Measurements from ENCODE around the gene TTC31.
A peak's percentile ranks its signal among the peaks of the same experiment; 100 is the strongest.
"Not testable (repeated sequence)": the region's sequence is repeated elsewhere in the genome, so short reads cannot be mapped to it uniquely, and the experiment has no call there.

TTC31 gene
- 17.9 to 41.8 (median 36.4) reads per million in 4 donors for total RNA-seq

DNA sequence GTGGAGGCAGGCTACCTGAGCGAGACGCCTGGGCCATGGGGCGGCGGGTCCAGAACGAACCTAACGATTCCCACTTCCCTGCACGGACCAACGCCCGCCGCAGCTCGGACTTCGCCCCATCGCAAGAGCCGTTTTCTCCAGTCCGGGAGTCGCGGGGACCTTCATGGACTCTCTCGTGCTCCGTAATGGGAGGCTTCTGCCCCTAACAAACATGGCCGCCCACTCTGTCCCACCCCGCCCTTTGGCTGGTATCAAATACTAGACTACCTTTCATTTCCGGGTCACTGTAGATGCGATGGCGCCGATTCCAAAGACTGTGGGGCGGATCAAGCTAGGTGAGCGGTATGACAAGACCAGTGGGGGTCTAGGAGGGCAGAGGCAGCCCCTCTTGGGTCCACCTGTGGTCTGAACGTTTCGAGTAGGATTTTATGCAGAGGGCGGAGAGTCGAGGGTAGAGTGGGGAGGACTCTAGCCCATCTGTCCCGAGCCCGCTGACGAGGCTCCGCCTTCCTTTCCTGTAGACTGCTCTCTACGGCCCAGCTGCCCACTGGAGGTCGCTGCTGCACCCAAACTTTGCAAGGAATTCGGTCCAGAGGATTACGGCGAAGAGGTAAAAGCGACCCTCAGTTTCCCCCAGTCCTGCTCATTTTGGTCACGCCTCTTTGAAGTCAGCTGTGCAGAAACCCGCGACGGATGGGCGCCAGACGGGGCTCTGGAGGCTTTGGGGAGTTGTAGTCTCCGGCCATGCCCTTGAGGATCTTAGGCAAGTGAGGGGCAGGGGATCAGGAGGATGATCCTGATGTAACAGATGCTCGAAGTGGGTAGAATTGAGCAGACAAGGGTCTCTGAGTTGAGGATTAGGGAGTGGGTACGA, at the start of gene TTC31, which contains the start of gene CCDC142:
Gene TTC31, plus strand, starts transcription at position 281 of the 874 bp plus-strand sequence. Its CDS starts 15 bp downstream, at position 296.
Gene CCDC142, minus strand, starts transcription at position 198 of the 874 bp plus-strand sequence. Its CDS starts 161 bp downstream, at position 37.
- DNase-seq: peak; percentile 84 to 95 (median 90)

DNA sequence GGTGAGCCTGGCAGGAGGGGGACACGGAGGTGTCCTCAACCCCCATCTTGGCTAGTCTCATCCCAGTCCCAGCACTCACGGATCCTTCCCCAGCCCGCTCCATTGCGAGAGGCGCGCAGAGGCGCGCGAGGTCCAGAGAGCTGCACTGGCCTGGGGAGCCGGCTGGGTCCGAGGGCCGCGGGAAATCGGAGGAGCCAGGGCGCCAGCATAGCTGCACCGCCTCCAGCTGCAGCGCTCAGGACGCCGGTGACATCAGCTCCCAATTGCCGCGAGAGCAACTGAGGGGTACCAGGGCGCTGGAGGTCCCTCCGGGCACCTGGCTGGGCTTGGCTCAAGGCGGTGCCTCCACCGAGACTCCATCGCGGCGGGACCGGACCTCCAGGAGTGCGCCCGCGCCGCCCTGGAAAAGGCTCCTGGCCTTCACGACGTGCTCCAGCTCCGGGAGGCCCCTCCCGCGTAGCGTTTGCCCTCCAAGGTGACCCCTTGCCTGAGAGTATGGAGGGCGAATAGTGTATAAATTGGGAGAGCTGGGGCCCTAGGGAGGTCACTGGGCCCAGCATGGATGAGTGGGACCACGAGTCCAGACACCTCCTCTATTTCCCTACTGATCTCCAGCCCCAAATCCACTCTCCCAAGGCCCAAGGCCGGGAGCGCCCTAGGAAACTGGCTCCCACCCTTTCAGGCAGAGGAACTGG, 46.6 kb upstream of the TTC31 start:
- DNase-seq: no peak

DNA sequence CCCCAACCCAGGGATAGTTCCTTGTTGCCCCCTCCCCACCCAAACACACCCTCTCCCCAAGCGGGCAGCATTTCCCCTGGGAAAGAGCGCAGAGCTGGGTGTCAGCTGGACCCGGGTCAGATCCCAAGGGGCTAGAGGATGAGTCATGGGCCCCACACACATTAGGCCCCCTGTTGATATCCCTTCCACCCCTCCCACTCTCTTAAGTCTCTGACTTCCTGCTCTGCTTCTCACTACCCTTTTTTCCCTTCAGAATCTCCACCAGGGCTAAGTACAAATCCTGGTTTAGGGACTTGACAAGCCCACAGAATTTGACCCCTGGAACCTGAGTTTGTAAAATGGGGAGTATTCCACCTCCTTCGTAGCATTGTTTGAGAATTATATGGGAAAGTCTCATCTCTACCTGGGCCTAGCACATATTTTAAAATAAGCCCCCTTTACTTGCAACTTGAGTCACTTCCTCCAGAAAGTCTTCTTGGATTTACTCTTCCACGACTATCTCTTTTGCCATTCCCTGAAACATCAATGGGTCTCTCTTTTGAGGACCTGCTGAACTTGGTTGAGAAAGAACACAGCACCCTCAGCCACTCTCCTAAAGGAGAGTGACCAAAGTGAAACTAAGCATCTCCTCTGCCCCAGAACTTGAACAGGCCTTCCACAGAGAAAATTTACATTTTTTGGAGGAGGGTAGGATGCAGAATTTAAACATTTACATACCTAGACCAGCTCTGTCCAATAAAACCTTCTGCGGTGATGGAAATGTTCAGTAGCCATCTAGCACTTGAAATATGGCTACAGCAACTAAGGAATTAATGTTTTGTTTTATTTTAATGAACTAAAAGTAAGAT, 45.8 kb upstream of the TTC31 start:
- DNase-seq: no peak

DNA sequence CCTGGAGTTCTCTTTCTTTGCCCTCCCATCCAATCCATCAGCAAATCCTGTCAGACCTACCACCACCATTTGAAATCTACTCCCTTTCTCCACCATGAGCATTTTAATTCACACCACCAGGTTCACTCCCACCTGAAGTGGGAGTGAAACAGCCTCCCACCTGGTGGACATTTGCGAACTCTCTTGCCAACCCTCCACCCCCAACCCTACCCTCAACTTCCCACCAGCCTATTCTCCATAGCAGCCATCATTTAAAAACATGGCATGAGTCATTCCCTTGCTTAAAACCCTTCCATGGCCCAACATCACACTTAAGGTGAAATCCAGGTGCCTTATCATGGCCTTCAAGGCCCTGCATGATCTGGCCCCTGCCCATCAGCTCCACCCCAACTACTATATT, 44.6 kb upstream of the TTC31 start:
- no peak for DNase-seq

DNA sequence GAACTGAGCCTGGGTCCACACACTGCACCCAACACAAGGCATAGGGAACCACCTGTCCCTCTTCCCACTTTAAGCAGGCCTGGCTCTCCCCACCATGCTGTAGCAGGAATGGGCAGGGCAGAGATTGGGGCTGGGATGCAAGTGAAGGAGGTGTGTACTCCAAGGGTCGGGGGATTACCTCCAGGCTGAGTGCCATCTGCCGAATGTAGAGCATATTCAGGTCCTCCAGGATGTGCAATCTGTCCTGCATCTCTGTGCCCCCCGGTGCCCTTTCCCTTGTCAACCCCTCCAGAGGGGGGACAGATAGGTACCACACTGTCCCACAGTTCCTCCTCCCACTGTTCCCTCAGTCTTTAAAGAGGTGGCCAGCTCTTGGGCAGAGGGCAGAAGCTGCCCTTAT, 43.5 kb upstream of the TTC31 start:
- no peak for DNase-seq

DNA sequence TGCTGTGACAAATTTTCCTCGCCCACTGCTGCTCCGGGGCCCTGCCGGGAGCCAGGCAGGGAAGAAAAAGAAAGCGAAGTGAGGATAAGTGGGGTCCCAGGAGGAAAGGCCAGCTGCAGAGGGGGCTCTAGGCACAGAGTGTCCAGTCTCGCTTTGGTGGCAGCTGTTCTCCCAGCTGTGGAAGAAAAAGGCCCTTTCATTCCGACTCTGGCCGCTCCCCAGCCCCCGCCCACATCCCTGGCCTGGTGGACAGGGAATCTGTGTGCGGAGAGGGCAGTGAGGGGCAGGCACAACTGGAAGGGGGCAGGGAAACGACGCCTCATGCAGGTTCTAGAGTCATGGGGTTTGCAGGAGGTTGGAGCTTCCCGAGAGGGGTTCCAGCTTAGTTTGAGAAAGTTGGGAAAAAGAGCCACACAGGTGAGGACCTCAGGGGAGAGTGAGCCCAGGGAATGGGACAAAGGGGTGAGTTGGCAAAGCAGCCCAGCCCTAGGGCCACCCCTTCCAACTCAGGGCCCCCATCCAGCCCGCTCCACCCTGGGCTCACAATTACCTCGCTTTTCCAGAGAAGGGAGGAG, 43.0 kb upstream of the TTC31 start:
- DNase-seq: no peak

DNA sequence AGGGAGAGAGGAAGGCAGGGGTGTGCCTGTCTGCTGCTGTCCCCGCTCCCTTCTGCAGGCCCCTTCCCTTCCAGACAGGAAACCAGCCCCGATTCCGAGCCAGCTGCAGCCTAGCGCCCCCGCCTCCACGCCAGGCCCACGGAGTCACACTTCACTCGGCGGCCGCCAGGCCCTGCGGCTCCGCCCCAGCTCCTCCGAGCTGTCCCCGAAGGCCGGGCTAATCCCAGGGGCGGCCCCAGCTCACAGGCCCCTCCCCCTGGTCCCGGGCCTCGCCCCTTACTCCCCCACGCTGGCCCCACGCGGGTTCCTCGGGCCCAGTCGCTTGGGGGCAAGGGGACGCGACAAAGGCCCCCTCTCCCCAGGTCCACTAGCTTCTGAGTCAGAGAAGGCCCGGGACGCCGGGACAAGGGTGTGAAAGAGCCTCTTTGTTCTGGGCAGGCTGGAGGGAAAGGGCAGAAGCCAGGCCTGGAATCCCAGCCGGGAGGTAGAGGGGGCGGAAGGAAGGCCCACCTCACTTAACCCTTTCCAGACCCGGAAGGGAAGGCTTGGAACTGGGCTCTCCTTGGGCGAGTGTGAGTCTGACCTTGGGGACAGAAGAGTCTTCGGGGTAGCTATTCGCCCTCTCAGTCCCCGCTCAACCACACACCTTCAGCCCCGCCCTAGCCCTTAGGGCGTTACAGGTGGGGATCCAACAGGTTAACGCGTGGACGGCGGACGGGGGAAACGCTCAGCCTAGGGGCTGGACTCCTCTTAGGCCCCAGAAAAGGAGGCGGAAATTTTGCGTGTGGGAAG, 42.3 kb upstream of the TTC31 start:
- DNase-seq: peak in 1 of 5 donors; percentile 52

DNA sequence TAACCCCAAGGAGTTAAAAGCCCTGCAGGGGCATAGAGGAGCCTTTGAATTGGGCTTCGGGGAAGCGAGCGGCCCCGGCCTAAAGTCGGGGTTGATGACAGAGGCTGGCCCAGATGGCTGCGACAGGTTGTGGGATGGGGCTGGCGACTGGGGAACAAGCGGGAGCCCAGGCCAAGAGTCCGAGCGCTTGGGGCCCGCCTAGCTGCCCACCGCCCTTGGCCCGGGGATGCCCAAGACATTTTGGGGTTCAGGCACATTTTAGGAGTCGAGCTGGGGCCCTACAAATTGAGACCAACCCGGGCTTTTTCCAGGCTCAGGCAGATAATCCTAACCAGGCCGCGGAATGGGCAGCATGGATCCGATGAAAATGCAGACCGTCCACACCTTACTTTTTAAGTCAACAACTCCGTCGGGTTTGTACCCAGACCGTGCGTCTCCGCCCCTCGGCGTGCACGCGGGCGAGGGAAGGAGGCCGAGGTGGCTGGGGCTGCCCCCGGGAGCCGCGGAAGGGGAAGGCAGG, 41.7 kb upstream of the TTC31 start:
- DNase-seq: no peak

DNA sequence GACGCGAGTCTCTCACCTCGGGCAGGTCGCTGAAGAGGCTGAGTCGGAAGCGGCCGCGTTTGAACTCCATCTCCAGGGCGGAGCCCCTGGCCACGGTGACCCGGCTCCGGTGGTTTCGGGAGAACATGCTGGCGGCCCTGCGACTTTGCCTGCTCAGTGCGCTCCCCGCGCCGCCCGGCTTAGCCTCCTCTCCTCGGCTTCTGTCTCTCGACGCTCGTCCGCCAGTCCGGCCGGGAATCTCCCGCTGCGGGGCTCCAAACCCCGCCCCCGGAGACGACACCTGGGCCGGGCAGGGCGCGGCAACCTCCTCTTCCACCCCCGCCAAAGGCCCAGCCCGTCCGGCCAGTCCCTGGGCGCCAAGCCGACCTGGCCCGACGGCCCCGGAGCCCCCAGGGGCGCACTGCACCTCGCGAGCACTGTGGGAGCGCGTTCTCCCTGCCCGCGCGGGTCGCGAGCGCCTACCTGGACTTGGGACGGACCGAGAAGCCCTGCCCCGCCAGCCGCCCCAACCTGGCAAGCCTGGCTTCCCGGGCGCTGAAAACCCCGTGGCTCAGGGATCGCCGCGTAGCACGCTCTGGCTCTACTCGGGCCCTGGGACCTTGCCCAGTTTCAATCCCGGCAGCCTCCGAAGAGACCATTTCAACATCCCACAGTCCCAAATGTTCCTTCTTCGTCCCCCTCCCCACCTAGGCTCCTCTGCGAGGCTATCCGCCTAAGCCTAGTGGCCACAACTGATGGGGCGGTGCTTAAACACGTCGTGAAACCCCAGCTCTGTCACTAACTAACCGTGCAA, 41.0 kb upstream of the TTC31 start, which contains the start of gene RTKN:
Gene RTKN, minus strand, starts transcription at position 248 of the 793 bp plus-strand sequence. Its CDS starts 121 bp downstream, at position 127.
- DNase-seq: peak in 1 of 5 donors; percentile 17

DNA sequence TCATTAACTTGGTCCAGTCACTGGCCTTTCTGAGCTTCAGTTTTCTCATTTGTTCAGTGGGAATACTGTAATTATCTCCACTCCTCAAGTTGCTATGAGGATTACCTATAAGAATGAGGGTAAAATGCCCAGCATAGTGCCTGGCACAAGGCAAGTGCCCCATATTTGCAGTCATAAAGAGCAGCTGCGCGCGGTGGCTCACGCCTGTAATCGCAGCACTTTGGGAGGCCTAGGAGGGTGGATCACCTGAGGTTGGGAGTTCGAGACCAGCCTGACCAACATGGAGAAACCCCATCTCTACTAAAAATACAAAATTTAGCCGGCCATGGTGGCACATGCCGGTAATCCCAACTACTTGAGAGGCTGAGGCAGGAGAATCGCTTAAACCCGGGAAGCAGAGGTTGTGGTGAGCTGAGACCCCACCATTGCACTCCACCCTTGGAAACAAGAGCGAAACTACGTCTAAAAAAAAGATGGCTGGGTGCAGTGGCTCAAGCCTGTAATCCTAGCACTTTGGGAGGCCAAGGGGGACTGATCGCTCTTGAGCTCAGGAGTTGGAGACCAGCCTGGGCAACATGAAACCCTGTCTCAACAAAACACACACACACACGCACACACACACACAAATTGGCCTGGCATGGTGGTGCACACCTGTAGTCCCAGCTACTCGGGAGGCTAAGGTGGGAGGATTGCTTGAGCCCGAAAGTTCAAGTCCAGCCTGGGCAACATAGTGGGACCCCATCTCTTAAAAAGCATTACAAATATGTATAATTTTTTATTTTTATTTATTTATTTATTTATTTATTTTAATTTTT, 40.2 kb upstream of the TTC31 start:
- not testable (repeated sequence) for DNase-seq

DNA sequence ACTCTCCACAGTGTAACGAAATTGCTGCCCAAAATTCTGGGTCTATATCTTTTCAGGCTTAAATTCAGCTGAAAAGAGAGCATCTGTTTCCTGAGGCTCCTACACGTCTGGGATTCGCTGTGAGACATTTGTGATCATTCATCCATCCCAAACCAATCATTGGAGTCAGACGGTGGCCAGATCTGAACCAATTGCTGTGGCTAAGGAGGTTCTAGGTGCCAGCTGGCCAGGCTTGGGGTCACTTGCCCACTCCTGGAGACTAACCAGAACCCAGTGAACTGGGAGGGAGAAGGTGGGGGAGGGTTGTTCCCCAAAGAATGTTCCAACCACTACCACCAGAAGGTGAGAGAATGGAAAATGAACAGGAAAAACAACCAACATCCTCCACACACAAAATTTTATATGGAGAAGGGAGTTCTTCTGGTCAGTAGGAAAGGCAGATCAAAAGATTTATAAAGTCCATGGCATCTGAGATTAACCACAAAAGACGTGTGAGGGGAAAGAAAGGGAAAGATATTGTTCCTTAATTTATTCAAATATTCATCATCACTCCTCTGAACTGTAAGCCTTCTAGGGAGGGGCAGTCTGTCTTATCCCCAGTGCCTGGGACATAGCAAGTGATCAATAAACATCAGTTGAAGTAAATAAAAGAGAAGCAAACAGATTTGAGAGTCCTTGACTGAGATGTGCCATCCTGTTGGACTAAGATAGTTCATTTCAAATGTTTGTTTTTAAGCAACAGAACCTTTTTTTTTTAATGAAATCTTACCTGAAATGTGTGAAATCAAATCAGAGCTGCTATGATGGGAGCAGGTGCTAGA, 38.2 kb upstream of the TTC31 start:
- no peak for DNase-seq

DNA sequence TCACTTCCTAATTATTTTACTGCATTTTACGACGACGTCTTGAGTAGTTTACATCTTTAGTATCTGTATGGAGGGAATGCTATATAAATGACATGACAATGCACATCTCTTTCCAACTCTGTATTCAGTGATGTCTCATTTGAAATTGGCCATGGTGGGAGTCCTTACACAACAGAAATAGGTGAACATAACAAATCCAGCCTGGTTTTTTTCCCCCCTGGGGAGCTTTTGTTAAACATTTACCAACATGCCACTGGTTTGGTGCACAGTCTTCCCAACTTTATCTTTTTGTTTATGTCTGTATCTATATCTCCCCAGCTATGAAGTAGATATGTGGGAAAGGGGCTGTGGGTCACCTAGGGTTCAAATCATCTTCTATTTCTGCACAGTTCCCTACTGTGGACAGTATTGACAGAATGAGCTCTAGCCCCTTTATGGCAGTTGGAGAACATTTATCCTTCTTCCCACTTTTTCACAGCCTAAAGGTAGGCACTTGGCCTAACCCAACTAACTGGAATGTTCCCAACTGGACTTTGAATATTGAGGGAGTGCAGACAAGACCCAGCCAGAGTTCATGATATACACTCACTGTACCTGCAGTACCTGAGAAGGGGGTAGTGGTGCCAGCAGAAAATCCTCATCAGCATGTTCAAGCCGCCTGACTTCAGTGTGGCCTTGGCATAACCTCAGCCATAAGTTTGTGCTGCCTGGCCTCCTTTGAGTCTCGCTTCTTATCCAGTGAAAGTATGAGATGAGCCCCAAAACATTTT, 35.5 kb upstream of the TTC31 start:
- no peak for DNase-seq

DNA sequence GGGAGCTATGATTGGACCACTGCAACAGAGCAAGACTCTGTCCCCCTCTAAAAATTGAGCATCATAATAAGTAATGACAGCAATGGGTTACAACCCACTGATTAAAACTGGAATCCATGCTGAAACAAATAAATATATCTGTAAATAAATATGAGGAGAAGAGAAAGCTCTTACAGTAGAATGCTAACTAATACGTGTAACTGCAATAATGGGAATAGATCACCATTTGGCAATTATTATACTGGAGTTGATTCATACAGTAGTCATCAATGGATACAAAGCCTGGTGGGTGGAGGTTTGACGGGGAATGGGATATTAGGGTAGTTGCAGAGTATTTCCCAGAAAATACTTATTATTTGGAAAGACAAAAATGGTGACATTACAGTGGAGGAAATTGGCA, 34.1 kb upstream of the TTC31 start:
- DNase-seq: no peak

DNA sequence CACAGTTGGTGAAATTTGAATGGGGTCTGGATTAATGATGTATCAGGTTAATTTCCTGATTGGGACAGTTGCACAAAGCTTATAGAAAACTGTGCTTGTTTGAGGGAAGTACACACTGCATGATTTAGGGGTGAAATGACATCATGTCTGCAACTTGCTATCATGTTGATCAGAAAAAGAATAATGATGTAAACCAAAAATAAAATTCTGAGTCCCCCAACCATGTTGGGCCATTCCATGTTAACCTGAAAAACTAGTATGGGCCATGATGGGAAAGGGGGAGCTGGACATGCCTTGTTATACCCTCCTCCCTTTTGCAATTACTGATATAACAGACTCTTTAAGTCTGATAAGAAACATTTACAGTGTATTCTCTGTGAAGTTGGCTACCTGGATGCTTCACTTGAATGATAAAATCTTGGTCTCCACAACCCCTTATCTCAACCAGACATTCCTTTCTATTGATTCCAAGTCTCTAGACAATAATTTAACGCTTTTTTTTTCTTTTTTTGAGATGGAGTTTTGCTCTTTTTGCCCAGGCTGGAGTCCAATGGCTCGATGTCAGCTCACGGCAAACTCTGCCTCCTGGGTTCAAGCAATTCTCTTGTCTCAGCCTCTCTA, 32.2 kb upstream of the TTC31 start:
- DNase-seq: no peak

DNA sequence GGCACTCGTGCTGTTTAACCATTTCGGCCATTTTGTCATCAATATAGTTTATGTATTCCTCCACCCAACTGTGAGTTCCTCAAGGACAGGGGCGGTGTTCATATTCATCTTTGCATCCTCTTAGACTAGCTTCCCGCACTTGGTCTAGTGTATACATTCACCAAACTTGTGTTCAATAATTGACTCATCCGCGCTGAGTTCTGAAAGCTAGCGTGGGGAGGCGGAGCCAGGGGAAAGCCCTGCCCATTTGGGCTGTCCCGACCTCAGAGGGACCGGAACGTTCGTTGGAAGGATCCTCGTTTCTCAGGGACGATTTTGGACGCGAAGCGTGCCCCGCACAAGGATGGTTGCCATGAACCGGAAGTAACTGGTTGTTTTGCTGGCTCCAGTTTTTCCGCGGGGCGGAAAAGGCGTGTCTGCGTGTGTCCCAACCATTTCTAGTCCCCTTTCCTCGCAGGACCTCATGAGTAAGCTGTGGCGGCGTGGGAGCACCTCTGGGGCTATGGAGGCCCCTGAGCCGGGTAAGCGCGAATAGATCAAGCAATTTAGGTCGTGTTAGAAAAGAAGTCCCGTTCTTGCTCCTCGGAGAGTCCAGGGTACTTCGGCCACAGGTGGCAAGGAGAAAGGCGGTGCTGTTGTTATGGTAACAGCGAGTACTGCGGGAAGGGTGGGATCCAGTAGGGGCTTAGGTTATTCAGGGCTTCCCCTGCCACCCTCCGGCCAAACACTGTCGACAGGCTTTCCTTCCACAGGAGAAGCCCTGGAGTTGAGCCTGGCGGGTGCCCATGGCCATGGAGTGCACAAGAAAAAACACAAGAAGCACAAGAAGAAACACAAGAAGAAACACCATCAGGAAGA, 28.0 kb upstream of the TTC31 start, which contains the start of gene INO80B:
Gene INO80B, plus strand, starts transcription at position 434 of the 858 bp plus-strand sequence. Its CDS starts 30 bp downstream, at position 464.
- DNase-seq: peak; percentile 87 to 98 (median 93)

DNA sequence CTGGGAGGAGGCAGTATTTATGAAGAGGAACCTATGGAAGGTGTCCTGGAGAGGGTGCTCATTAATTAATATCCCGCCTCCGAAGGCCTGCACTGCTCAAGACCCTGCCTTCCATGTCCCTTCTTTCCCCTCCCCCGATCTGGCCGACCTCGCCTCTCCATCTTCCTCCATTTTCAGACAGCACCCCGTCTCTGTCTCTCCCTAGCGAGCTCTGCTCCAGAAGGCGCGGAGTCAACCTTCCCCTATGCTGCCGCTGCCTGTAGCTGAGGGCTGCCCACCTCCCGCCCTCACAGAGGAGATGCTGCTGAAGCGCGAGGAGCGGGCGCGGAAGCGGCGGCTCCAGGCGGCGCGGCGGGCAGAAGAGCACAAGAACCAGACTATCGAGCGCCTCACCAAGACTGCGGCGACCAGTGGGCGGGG, 25.7 kb upstream of the TTC31 start:
- no peak for DNase-seq
